Mesenteric fat pad (tissue), 1 donor: Measurements from ENCODE around the gene WIPI1. TPM values are rescaled to one million over a fixed set of nuclear protein-coding genes. Genes with fewer than 3 reads are reported as not detected.
"Not testable (repeated sequence)": the region's sequence is repeated elsewhere in the genome, so short reads cannot be mapped to it uniquely, and the experiment has no call there.

Experiments used
- DNase-seq: peaks from one replicate; pipeline ENCODE4 v3.0.0-alpha.2; 2020; ENCODE audit warnings: low spot score
- total RNA-seq: library from RNA; stranded (reverse); fragmentation: NEBNext Ultra II Directional; extraction: Animal tissue kit (Norgen Biotek cat#: 25700); gene quantifications from one replicate; pipeline ENCODE4 v1.2.1, GENCODE V29; 2021
- donor health status: DM: yes; HTN: yes; CAD: no.

Gene WIPI1
- total RNA-seq, 1 donor from 2014 or later = 124 TPM

DNA sequence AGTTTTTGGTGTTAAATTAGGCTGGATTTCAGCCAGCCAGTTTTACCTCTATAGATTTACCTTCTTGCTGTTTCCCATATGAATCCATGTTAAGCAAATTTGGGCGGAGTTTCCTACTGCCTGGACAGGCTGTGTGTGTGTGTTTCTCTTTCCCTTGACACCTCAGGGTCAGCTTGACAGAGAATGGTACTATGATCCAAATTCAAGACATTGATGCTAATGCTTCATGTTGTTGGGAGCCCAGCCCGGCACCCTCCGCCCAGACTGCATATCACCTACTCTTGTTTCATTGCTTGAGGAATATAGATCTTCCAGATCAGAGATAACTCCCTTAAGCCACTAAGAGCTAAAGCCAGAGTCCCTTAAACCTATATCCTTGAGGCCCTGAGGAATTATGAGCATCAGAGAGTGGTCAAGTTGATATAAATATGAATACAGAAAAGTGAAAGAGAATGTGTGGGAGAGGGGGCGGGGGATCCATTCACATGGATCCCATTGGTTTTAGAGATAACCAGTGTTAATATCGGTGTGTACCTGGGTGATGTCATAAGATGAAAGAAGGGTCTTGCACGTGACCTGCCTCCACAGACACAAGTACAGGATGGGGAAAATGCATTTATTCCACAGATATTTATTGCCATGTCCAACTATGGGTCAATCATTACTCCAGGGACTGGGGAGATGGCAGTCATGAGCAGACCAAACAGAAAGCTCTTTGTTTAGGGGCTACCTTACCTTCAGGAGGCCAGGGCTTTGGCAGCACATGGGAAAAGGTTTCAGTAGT lies 69.7 kb downstream of the WIPI1 start:
- peak; percentile 37 for DNase-seq

DNA sequence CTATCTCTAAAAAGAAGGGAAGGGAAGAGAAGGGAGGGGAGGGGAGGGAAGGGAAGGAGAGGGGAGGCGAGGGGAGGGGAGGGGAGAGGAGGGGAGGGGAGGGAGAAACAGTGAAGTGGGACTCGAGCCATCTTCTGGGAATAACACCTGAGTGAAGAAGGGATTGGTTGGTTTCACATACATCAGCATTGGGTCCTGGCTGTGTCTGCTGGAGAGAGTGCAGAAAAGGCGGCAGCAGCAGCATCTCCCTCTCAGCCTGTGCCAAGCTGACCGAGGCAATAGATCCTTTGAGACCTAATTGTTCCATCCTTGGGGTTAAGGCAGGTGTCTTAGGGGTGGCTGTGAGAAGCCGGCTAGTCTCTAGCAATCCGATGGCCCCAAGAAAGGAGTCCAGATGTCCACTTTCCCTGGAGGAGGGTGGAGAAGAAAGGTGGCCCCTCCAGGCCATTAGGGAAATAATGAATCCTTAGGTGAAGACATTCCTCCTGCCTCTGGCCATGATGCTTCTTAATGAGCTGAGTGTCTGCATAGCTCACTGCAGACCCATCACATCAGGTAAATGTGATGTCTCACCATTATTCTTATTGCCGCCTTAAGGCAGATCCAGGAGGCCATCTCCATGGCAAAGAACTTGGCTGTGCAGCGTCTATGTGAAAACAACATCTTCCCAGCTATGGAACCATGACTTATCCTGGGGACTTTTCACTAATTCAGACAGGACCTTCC lies 71.6 kb downstream of the WIPI1 start:
- peak; percentile 24 for DNase-seq

DNA sequence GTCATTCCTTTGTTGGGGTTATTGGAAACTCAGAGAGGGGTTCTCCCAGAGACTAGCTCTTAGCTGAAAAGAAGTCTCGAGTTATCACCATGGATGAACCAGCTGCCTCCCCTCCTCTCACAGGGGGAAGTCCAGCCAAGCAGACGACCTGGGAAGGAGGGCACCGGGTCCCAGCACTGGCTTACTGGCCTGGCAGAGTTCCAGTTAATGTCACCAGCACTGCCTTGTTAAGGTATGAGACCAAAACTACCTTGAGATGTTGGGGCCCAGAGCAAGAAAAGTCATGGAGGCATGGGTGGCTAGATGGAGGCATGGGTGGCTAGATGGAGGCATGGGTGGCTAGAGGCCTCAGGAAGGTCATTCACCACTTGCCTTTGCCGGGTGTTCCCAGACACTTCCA lies 72.4 kb downstream of the WIPI1 start:
- peak; percentile 69 for DNase-seq

DNA sequence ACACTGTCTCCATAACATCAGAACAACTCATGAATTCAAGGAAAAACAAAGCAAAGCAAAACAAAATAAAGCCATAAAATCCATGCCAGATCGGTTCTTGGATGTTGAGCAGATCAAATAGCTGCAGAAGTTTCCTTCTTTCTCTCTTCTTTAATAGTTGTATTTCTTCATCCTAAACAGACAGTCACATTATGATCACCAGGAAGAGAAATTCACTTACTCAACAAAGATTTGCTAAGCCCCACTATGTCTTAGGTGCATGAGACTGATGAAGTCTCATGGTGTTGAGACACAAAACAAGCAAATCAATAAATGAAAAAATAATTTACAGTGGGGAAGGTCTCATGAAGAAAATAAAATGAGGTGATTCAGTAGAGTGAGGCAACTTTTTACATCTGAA lies 72.8 kb downstream of the WIPI1 start:
- DNase-seq = no peak

DNA sequence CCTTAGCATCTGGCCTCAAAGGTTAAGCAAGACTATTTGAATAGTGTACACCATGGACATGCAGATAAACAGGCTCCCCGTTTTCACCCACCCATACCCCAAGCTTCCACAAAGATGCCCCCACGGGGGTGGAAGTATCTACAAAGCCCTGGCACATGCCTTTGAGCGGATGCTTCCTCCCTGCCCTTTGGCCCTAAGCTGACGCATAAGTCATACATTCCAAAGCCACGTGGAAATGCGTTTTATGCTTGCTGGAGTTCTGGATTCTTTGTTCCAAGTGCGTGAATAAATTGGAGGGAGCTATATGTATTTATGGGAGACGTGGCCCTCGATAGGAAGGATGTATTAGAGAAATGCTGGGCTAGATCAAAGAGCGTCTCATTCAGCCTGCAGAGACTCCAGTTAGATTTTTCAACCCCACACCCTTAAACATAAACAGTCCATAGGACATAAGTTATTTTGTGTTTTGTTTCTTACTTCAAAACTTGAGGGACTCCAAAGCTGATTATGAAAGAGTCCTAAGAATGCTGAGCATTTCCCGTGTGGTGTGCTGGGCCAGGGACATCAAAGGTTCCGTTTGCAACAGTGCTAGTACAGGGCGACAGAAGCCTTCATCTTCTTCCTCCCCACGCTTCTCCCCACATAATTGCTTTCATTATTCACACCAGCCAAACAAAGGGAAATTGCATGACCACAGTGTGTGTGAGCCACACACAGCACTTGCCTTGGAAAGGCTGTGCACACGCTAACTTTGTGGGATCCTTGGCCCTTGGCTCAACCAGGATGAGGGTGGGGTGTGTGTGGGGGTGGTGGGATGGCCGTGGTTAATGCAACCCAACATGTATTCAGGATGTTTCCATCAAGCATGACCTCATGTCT lies 73.6 kb downstream of the WIPI1 start:
- peak; percentile 74 for DNase-seq

DNA sequence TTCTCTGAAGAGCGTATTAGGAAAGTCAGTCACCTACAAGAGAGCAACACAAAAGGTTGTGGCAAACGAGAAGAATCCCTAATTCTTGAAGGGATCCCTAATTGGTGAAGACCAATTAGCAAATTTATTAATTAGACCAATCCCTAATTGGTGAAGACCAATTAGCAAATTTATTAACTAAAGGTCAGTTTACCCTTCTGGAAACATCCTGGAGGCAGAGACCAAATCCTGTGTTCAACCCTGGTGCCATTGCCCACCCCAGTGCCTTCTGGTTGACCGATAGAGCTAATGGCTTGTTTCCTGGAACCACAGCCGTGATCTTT lies 74.2 kb downstream of the WIPI1 start:
- no peak for DNase-seq

DNA sequence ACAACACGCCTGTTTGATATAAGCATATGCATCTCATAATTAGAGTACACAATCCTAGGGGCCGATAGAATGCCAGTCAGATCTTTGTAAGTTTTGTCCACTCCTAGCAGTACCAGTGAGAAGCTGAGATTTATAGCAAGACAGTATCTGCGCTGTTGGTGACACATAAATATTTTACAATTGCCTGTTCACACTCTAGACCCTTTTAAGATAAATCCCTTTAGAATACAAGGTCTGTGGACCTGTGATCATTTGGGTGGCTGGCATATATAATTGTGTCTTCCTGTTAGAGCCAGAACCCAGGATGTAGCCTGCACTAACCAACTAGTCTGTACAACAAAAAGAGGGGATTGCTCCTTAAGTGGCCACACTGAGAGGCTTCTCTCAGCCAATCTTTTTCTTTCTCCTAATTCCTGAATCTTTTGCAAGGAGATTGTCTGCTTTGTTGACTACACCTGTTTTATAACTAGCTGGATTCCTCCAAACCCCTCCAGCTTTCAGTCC lies 74.7 kb downstream of the WIPI1 start:
- no peak for DNase-seq

DNA sequence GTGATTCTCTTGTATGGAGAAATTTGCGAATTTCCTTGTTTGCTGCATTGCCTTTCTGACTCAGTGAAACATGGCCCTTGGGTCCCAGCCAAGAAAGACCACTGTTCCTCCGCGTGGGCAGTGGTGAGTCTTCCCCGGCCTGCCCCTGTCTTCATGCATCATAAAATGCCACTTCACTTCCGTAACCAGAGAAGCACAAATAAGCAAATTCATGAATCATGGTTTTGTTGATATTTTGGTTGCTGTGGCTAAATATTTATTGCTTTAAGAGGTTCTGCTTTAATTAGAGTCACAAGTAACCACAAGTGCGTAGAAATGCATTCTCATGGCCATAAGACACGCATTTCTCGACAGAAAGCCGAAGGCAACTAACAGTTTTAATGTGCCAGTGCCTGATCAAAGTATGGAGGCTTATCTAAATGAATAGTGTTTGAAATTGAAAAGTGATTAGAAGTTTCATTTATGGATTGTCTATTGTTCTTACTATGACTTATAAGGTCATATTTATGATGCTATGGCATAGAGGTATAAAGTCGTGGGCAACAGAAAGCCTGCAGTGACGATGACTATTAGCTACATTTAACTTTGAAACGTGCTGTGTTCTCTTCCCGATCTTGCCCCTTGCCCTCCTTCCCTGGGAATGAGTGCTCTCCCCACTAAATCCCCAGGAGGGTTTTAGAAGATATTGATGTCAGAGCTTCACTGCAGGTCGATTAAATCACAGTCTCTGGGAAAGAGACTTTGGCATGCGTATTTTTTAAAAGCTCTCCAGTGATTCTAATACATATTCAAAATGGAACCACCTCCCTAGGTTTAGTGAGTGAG lies 76.0 kb downstream of the WIPI1 start:
- DNase-seq = peak; percentile 37

DNA sequence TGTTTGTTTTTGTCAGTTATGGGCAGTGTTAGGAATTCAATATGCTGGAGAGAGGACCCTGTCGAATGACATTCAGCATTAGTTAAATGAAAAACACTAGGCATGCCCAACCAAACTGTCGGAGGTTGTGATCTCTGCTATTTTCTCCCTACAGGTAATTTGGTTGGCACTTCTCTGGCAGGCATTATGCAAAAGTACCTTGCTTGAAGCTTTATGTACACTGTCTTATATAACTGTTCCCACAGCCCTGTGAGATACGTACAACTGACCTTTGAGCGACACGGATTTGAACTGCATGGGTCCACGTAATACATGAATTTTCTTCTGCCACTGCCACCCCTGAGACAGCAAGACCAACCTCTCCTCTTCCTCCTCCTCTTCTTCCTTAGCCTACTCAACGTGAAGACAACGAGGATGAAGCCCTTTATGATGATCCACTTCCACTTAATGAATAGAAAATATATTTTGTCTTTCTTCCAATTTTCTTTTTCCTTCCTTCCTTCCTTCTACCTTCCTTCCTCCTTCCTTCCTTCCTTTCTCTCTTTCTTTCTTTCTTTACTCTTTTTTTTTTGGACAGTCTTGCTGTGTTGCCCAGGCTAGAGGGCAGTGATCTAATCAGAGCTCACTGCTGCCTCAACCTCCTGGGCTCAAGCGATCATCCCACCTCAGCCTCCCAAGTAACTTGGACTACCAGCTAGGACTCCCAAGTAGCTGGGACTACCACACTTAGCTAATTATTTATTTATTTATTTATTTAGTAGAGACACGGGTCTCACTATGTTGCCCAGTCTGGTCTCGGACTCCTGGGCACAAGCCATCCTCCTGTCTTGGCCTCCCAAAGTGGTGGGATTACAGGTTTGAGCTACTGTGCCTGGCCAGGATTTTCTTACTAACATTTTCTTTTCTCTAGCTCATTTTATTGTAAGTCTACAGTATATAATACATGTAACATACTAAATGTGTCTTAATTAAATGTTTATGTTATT lies 77.3 kb downstream of the WIPI1 start:
- peak; percentile 39 for DNase-seq

DNA sequence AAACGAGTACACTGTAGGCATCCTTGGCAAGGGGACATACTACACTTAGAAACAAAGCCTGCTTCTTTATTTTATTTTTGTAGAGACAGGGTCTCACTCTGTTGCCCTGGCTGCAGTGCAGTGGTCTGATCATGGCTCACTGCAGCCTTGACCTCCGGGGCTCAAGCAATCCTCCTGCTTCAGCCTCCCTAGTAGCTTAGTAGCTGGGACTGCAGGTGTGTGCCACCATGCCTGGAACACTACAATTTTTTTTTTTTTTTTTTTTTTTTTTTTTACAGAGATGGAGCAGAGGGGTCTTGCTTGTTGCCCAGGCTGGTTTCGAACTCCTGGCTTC lies 78.2 kb downstream of the WIPI1 start:
- DNase-seq = no peak

DNA sequence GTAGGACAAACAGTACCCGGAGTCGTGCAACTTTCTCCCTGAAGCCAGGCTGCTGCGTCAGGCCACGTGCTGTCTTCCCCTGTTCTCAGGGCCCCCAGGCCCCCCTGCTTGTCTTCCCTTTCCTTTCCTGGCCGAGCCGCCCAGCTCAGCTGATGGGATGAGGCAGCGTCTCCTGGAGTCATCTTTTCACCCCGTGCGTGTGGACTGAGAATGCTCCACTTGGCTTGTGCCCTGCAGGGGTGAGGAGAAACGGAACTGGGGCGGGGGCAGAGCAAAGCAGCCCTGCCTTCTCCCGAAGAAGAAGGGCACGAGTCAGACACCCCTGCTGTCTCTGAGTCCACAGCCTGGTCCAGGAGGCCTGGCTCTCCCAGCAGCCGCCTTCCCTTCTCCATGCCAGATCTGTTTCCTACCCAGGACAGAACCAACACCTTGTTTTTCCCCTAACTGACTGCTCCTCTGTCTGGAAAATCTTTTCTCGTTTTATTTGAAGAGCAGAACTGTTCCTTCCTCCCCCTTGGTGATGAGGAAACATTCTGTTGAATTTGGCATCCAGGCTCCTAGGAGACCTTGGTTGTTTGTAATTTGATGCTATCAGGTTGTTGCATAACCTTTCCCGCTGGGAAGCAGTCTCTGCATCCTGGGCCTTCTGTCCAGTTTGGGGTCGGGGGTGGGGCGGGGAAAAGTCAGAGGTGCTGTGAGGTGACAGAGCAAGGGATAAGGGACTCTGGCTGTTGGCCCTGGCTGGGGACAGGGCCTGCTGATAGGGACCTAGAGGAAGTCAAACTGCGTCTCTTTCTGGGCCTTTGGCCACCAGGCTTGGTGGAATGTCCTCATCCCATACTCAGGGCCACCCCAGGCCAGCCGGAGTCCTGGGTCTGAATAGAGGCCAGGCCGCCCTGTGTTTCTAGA lies 78.8 kb downstream of the WIPI1 start:
- peak; percentile 95 for DNase-seq

DNA sequence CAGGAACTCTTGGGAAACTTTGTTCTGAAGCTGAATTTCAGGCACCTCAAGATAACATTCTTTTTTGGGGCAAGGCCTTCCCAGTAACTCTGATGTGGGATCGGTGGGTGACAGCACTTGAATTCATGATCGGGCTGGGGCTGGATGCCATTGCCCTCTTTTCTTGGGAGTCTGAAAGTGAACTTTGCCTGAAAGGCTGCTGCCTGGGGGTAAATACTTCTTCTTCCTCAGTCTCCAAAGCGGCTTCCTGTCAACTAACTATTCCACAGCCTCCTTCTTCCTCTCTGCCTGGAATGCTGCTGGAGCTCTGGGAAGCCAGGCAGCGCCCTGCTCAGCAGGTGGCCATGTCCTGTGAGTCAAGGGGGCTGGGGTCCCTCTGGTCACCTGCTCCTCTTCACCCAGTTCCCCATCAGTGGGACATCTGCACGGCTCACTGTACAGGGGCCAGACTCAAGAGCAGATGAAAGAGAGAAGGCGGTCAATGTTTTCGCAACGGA lies 79.5 kb downstream of the WIPI1 start:
- DNase-seq = no peak

DNA sequence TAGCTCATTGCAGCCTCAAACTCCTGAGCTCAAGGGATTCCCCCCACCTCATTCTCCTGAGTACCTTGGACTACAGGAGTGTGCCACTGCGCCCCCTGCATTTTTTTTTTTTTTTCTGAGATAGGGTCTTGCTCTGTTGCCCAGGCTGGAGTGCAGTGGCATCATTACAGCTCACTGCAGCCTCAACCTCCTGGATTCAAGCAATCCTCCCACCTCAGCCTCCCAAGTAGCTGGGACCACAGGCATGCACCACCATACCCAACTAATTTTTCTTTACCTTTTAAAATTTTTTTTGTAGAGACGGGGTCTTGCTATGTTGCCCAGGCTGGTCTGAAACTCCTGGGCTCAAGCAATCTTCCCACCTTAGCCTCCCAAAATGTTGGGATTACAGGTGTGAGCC lies 81.1 kb downstream of the WIPI1 start:
- DNase-seq = not testable (repeated sequence)

DNA sequence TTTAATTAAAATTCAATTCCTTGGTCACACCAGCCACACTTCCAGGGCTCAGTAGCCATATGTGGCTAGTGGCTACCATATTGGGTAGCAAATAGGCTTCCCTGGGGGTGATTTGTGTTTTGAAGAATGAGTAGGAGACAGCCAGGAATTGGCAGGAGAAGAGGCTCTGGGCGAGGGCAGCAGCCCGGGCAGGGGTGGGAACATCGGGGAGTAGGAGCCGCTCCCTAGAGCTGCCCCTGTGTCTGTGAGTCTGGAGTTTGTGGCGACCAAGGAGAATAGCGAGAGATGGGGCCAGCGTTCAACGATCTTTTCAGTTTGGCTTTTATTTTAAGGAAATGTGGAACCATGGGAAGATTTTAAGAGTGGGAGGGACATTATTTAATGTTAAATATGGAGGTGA lies 81.7 kb downstream of the WIPI1 start:
- no peak for DNase-seq
